Measurements from ENCODE around the gene BRAF.
A peak's percentile ranks its signal among the peaks of the same experiment; 100 is the strongest.

BRAF gene

GRCh38 chr7:140734096-140734495, 190.6 kb downstream of the BRAF start:
- DNase-seq (ENCODE audit: low read depth) = no peak
- no peak overlapping the region for H3K4me3 ChIP-seq (replicated peaks; ENCODE audit: low read depth, low read length)
- no peak for TF ChIP-seq CTCF (IDR thresholded peaks at IDR 0.05; ENCODE audit: low read length, missing control alignments)

- no peak for DNase-seq (ENCODE audit: low read depth)
- no peak for TF ChIP-seq CTCF (IDR thresholded peaks at IDR 0.05; ENCODE audit: low read length, missing control alignments)
- no peak overlapping the region for H3K4me3 ChIP-seq (replicated peaks; ENCODE audit: low read depth, low read length)
These were observed 192.3 kb downstream of the BRAF start for GRCh38 chr7:140732416-140732815.

GRCh38 chr7:140726281-140726680, 198.4 kb downstream of the BRAF start:
- DNase-seq (ENCODE audit: low read depth) = peak; percentile 42
- H3K4me3 ChIP-seq (replicated peaks; ENCODE audit: low read depth, low read length) = no peak overlapping the region
- TF ChIP-seq CTCF (IDR thresholded peaks at IDR 0.05; ENCODE audit: low read length, missing control alignments) = peak; percentile 52

GRCh38 chr7:140724706-140725105, 200.0 kb downstream of the BRAF start:
- TF ChIP-seq CTCF (IDR thresholded peaks at IDR 0.05; ENCODE audit: low read length, missing control alignments) = no peak
- no peak overlapping the region for H3K4me3 ChIP-seq (replicated peaks; ENCODE audit: low read depth, low read length)
- no peak for DNase-seq (ENCODE audit: low read depth)

- DNase-seq (ENCODE audit: low read depth) = no peak
- no peak overlapping the region for H3K4me3 ChIP-seq (replicated peaks; ENCODE audit: low read depth, low read length)
- TF ChIP-seq CTCF (IDR thresholded peaks at IDR 0.05; ENCODE audit: low read length, missing control alignments) = no peak
These were observed 201.2 kb downstream of the BRAF start for GRCh38 chr7:140723574-140723973.

- no peak overlapping the region for H3K4me3 ChIP-seq (replicated peaks; ENCODE audit: low read depth, low read length)
- TF ChIP-seq CTCF (IDR thresholded peaks at IDR 0.05; ENCODE audit: low read length, missing control alignments) = no peak
- DNase-seq (ENCODE audit: low read depth) = no peak
These were observed 201.7 kb downstream of the BRAF start for GRCh38 chr7:140723006-140723405.

GRCh38 chr7:140722254-140722653, 202.5 kb downstream of the BRAF start:
- TF ChIP-seq CTCF (IDR thresholded peaks at IDR 0.05; ENCODE audit: low read length, missing control alignments) = no peak
- no peak overlapping the region for H3K4me3 ChIP-seq (replicated peaks; ENCODE audit: low read depth, low read length)
- DNase-seq (ENCODE audit: low read depth) = no peak
